GM21576 (cell line): ENCODE data around the gene ZSWIM3.
"Not testable (repeated sequence)": the region's sequence is repeated elsewhere in the genome, so short reads cannot be mapped to it uniquely, and the experiment has no call there.

Source experiments
- ATAC-seq: cut with Tn5 transposase; IDR thresholded peaks from one replicate; pipeline ENCODE4 v1.9.1; 2021; ENCODE audit warnings: mild to moderate bottlenecking, moderate library complexity; ENCODE audit not compliant: unreplicated experiment

Gene ZSWIM3

GRCh38 chr20:45857114-45857881 lies at the start of gene ZSWIM3, which contains the start of gene ACOT8:
Gene ZSWIM3, plus strand, starts transcription at chr20:45857614. Its CDS starts 212 bp downstream, at chr20:45857826.
Gene ACOT8, minus strand, starts transcription at chr20:45857392. Its CDS starts 77 bp downstream, at chr20:45857315.
- ATAC-seq = peak; percentile 95

- ATAC-seq = no peak
Observed at GRCh38 chr20:45810191-45810970, 47.0 kb upstream of the ZSWIM3 start.

- ATAC-seq = peak; percentile 96
Observed at GRCh38 chr20:45812157-45813005, 45.0 kb upstream of the ZSWIM3 start, which contains the start of gene UBE2C. Gene UBE2C, plus strand, starts transcription at chr20:45812644. Its CDS starts 52 bp downstream, at chr20:45812696.

GRCh38 chr20:45813006-45813340 lies 44.4 kb upstream of the ZSWIM3 start:
- ATAC-seq = peak; percentile 7

GRCh38 chr20:45813489-45813888 lies 43.9 kb upstream of the ZSWIM3 start:
- ATAC-seq = no peak

DNA sequence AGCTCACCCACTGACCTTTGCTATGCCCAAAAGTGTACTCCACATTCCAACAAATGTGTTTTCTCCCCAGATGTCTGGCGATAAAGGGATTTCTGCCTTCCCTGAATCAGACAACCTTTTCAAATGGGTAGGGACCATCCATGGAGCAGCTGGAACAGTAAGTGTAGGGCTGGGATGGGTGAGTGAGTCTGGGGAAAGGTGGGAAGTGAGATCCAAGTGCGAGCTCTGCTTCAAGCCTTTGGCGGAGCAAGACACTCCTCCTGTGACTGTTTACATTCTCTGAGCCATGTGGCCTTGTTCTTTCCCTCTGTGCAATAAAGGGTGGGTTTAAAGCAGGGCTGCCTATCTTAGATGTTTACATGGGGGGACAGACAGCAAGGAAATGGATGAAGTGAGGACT lies 43.1 kb upstream of the ZSWIM3 start:
- no peak for ATAC-seq

- ATAC-seq = no peak
Observed at GRCh38 chr20:45816951-45817350, 40.5 kb upstream of the ZSWIM3 start.

DNA sequence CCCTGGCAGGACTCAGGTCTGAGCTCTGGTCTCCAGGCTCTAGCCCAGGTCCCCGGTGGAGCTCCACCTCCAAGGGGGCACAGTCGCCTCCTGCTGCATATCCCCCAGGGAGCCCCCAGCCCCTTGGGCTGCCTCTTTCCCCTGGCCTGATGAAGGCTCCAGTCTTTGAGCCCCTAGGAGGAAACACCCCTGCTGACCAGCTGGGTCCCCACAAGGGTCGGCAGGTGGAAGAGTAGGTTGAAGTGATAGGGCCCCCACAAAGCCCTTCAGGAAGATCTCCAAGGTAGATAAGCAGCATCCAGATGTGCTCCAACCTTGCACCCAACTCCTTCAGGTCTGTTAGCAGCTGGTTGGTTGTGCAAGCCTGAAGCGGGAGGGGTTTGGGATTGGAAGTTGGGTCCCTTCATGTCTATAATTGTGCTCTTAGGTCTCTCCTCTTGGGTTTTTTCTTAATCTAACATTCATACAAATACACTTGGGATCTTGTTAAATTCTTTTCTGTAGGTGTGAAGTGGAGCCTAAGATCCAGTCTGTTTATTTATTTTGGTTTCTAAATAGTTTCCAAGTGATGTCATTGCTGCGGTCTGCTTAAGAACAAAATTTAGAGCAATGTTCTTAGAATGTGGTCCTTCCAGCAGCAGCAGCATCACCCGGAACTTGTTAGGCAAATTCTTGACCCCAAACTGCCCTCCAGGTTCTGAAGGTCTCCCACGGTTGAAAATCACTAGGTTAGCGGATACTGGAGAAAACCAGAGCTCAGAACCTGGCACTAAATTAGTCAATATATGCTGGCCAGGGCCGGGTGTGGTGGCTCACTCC lies 39.8 kb upstream of the ZSWIM3 start:
- ATAC-seq = no peak

GRCh38 chr20:45818239-45818638 lies 39.2 kb upstream of the ZSWIM3 start:
- ATAC-seq = no peak

DNA sequence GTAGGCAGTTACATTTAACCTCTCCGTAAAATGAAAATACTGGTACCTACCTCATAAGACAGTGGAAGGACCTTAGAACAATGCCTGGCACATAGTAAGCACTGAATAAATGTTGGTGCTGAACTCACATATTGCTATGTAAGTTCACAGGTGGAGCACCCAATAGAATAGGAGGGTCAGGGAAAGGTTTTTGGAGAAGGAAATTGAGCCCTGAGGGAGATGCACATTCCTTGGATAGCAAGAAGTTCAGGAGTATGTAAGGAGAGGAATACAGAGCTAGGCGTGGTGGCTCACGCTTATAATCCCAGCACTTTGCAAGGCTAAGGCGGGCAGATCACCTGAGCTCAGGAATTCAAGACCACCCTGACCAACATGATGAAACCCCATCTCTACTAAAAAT lies 37.9 kb upstream of the ZSWIM3 start:
- ATAC-seq = no peak

DNA sequence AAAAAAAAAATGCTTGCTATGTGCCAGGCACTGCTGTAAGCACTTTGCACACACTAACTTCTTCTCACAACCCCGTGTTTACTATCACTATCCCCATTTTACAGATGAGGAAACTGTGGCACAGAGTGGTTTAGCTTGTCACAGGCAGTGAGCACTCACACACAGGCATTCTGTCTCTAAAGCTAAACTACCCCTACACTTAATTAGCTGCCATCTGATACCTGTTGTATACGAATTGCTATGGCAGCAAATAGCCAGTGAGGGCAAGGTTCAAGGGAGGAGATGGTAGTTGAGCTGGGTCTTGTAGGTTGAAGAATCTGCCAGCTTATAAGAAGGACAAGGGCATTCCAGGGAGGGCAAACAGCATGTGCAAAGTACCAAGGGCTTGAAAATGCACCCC lies 35.5 kb upstream of the ZSWIM3 start:
- ATAC-seq = no peak

GRCh38 chr20:45822857-45823256 lies 34.6 kb upstream of the ZSWIM3 start:
- no peak for ATAC-seq

DNA sequence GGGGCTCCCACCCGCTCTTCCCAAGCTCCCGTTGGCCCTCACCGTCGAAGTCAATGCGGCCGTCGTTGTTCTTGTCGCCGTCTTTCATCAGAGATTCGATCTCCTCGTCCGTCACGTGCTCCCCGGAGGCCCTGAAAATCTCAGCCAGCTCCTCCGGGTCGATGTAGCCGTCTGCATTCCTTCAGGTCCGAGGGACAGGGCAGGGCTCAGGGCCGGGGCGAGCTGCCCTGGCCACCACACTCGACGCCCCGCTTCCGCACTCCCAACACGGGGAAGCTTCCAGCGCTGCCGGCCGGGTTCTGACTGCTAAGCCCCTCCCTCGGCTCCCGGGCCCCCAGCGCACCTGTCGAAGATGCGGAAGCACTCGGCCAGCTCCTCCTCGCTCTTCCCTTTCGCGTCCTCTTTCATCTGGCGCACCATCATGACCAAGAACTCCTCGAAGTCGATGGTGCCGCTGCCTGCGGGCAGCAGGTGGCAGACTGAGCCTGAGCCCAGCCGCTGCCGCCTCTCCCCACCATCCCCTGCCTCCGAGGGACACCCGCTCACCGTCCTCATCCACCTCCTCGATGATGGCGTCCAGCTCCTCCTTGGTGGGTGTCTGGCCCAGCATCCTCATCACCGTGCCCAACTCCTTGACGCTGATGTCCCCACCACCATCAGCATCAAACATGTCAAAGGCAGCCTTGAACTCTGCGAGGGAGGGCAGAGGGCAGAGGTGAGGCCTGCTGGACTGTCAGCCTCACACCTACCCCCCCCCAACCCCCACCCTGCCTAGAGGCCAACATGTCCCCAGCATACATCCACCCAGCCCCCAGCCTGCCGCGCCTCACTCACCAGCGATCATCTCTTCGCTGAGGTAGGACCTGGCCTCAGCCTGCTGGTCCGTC lies 33.2 kb upstream of the ZSWIM3 start:
- ATAC-seq = no peak

DNA sequence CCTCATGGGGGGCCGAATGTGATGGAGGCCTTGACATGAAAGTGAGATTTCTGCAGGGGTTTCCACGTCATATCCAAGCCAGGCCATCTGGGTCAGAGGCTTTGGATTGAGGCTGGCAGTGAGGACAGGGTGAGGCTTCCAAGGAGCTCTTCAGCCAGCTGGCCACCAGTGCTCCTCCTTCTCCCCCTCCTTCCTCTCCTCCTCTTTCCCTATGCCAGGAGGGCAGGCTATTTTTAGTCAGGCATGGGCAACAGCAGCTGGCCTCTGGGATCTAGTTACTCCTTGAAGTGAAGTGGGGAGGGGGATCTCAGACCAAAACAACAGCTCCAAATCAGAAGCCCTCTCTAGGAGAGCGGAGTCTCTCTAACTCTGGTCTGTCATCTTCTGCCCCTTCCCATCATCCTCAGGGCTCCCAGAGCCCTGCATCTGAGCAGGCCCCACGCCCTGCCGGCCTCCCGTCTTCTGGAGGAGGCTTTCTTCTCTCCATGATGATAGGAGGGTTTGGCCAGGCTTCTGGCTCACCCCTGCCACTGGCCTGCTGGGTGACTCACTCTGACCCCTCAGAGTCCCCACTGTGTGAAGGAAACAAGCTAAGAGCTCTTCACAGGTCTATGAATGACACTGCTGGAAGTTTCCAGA lies 30.9 kb upstream of the ZSWIM3 start:
- ATAC-seq = no peak

DNA sequence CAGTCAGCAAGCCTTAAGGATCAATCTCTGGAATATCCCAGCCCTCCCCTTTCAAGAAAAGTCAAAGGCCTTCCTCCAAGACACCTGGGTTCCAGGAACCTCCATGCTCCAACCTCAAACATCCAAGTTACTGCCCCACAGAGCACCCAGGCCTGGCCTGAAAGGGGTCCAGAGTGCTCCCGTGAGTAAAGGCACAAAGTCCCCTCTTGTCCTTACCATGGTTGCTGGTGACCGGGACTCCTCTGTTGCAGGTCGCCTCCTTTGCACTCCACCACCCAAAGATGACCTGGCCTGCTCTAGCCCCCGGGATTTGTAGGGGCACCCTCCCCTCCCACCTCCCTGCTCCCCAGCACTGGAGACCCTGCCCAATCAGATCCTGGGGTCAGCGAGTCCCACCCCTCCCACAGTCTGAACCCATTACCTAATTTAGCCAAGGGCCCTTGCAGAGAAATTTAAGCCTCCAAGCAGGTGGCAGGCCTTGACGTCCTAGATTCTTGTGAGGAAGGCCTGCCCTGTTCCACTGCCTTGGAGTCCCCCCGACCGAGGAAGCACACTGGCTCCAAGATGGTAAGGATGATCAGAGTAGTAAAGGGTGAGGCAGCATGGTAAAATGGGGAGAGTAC lies 30.3 kb upstream of the ZSWIM3 start, which contains the start of gene TNNC2:
Gene TNNC2 (minus strand): TSS at position 283 of the 623 bp plus-strand sequence. CDS start 64 bp downstream, at position 219.
- no peak for ATAC-seq

DNA sequence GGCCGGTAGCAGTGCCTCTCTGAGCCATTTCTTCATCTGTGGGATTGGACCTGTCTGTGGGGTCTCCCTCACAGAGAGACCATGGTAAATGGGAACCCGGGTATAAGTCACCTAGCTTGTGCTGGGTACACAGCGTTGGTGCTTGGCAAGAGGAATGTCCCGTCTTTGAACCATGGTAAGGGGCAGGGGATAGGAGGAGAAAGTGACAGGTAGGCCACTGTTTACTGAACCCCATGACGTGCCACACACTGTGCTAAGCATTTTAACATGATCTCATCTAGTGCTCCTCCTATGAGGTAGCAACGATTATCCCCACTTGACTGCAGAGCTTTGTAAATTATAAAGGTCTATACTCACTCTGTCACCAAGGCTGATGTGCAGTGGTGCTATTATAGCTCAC lies 29.7 kb upstream of the ZSWIM3 start:
- ATAC-seq = no peak

GRCh38 chr20:45828589-45828988 lies 28.8 kb upstream of the ZSWIM3 start:
- no peak for ATAC-seq

DNA sequence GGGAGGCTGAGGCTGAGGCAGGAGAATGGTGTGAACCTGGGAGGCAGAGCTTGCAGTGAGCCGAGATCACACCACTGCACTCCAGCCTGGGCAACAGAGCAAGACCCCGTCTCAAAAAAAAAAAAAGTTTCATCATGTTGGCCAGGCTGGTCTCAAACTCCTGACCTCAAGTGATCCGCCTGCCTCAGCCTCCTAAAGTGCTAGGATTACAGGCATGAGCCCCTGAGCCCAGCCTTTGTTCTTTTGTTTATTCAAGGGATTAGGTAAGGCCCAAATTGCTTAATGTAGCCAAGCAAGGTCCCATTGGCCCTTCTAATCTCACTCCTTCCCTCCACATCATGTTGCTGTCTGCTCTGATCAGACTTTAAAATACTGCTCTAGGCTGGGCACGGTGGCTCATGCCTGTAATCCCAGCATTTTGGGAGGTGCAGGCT lies 27.7 kb upstream of the ZSWIM3 start:
- ATAC-seq = not testable (repeated sequence)
